K562 (cell line): ENCODE data around the gene PTK7. TPM values are rescaled to one million over a fixed set of nuclear protein-coding genes. Genes with fewer than 3 reads are reported as not detected.

Experiments used
- CREM ChIP-seq: IDR thresholded peaks from 2 replicates; pipeline ENCODE4 v1.6.1; 2014; ENCODE audit warnings: antibody characterized with exemption, low read depth
- HCFC1 ChIP-seq: IDR thresholded peaks from 2 replicates; pipeline ENCODE4 v1.6.1; 2012; ENCODE audit warnings: low read depth, low read length, improper control_type of control experiment
- KAT7 ChIP-seq: sonication (generic); formaldehyde crosslinking; IDR thresholded peaks from 2 replicates; pipeline ENCODE4 v1.8.0; 2022; ENCODE audit warnings: missing genetic modification reagents, mild to moderate bottlenecking, borderline replicate concordance
- MCM5 ChIP-seq: fragments of 450-650 bp; IDR thresholded peaks from 2 replicates; pipeline ENCODE4 v1.6.1; 2016; ENCODE audit warnings: low read depth
- MYC ChIP-seq, 2 experiments: fragments of 250-450 bp in 1 of 2; sonication (Bioruptor Pico) in 1 of 2; IDR thresholded peaks; 2 replicates each; pipeline versions ENCODE4 v1.5.1 to v1.6.1; 2012 to 2021; ENCODE audit warnings: low read depth in 2 of 2, borderline replicate concordance in 1 of 2, improper control_type of control experiment in 1 of 2, low read length in 1 of 2, mild to moderate bottlenecking in 1 of 2, moderate library complexity in 1 of 2
- NFIC ChIP-seq: fragments of 450-650 bp; IDR thresholded peaks from 2 replicates; pipeline ENCODE4 v1.6.1; 2017; ENCODE audit warnings: mild to moderate bottlenecking, inconsistent platforms
- POLR2B ChIP-seq: fragments of 450-650 bp; IDR thresholded peaks from 2 replicates; pipeline ENCODE4 v1.6.1; 2018; ENCODE audit warnings: low read depth; ENCODE audit not compliant: partially characterized antibody
- PPARD ChIP-seq: fragments of 250-450 bp; sonication (Bioruptor Pico); IDR thresholded peaks from 2 replicates; pipeline ENCODE4 v1.8.0; 2022; ENCODE audit warnings: inconsistent platforms, mild to moderate bottlenecking, moderate library complexity
- RNF2 ChIP-seq: sonication (generic); IDR thresholded peaks from 2 replicates; pipeline ENCODE4 v1.6.1; 2016
- SMAD3 ChIP-seq: fragments of 450-650 bp; formaldehyde crosslinking; conservative IDR thresholded peaks from 2 replicates; pipeline ENCODE4 v1.4.0; 2020; ENCODE audit warnings: mild to moderate bottlenecking
- SMARCE1 ChIP-seq: fragments of 450-650 bp; IDR thresholded peaks from 2 replicates; pipeline ENCODE4 v1.7.1; 2016; ENCODE audit warnings: mild to moderate bottlenecking
- TAF9B ChIP-seq: fragments of 450-650 bp; IDR thresholded peaks from 2 replicates; pipeline ENCODE4 v1.6.1; 2018; ENCODE audit warnings: mild to moderate bottlenecking; ENCODE audit not compliant: partially characterized antibody
- TBP ChIP-seq: optimal IDR thresholded peaks from 2 replicates; pipeline ENCODE3; 2011; ENCODE audit warnings: low read depth, low read length, improper control_type of control experiment
- TCFL5 ChIP-seq: fragments of 250-450 bp; sonication (Bioruptor Pico); conservative IDR thresholded peaks from 2 replicates; pipeline ENCODE4 v1.6.1; 2021; ENCODE audit warnings: mild to moderate bottlenecking, moderate library complexity, matching md5 sums
- THRAP3 ChIP-seq: fragments of 450-650 bp; IDR thresholded peaks from 2 replicates; pipeline ENCODE4 v1.6.1; 2016; ENCODE audit warnings: mild to moderate bottlenecking, inconsistent platforms, borderline replicate concordance
- TOE1 ChIP-seq, 2 experiments: fragments of 450-650 bp in 1 of 2; sonication (generic) in 1 of 2; formaldehyde crosslinking in 1 of 2; IDR thresholded peaks; 2 replicates each; pipeline versions ENCODE4 v1.7.1 to v1.8.0; 2016 to 2022; ENCODE audit warnings: borderline replicate concordance in 2 of 2, mild to moderate bottlenecking in 2 of 2, antibody characterized with exemption in 1 of 2, inconsistent platforms in 1 of 2, low read depth in 1 of 2, missing genetic modification reagents in 1 of 2, moderate library complexity in 1 of 2
- XRCC4 ChIP-seq: IDR thresholded peaks from one replicate; pipeline ENCODE4 v1.6.1; 2011; ENCODE audit not compliant: insufficient read depth, insufficient read length; ENCODE audit errors: extremely low read depth
- ZBTB8A ChIP-seq: fragments of 450-650 bp; IDR thresholded peaks from 2 replicates; pipeline ENCODE4 v1.6.1; 2018; ENCODE audit warnings: mild to moderate bottlenecking, moderate library complexity; ENCODE audit not compliant: partially characterized antibody
- ZC3H11A ChIP-seq: IDR thresholded peaks from 2 replicates; pipeline ENCODE4 v1.6.1; 2012; ENCODE audit warnings: low read depth, low read length, improper control_type of control experiment
- ZNF354B ChIP-seq: fragments of 250-450 bp; sonication (Bioruptor Pico); IDR thresholded peaks from 2 replicates; pipeline ENCODE4 v1.4.0; 2020
- polyA plus RNA-seq, 8 experiments: library from polyadenylated mRNA; depleted of rRNA in 4 of 8; stranded (reverse) in 5 of 8; unstranded in 3 of 8; fragments of >200 nt; fragmentation: Nextera tagmentation in 2 of 8; fragmentation: Illumina TruSeq in 1 of 8; extraction: Ambion mirVana in 2 of 8; extraction: Trizol in 1 of 8; gene quantifications; 2 replicates each; pipeline versions ENCODE4 v1.2.1 to v1.2.3, GENCODE V29; 2011 to 2014; ENCODE audit warnings: inconsistent platforms in 1 of 8, missing spikeins in 1 of 8
- total RNA-seq, 7 experiments: library from RNA; depleted of rRNA in 6 of 7; stranded (reverse); fragments of >200 nt in 6 of 7; fragmentation: Illumina TruSeq in 2 of 7; extraction: Trizol in 2 of 7; gene quantifications; 2 replicates each; pipeline versions ENCODE4 v1.2.1 to v1.2.3, GENCODE V29; 2011 to 2021; ENCODE audit warnings: low replicate concordance in 1 of 7
- TF ChIP-seq, protein P1 (sequence below): fragments of 250-450 bp; sonication (Bioruptor Pico); IDR thresholded peaks from 2 replicates; pipeline ENCODE4 v1.8.0; 2022; ENCODE audit warnings: moderate library complexity, mild to moderate bottlenecking, inconsistent platforms
- TF ChIP-seq, protein P2 (sequence below): fragments of 450-650 bp; formaldehyde crosslinking; IDR thresholded peaks from 2 replicates; pipeline ENCODE4 v1.4.0; 2020; ENCODE audit warnings: mild to moderate bottlenecking
- TF ChIP-seq, protein P3 (sequence below), 2 experiments: IDR thresholded peaks; 2 replicates each; pipeline ENCODE4 v1.6.1; 2011; ENCODE audit warnings: borderline replicate concordance in 1 of 2, control low read depth in 1 of 2, low read depth in 1 of 2, low read length in 1 of 2, mild to moderate bottlenecking in 1 of 2, mixed read lengths in 1 of 2, moderate library complexity in 1 of 2; ENCODE audit not compliant: insufficient read depth in 1 of 2, insufficient read length in 1 of 2, poor library complexity in 1 of 2, severe bottlenecking in 1 of 2; ENCODE audit errors: extremely low read depth in 1 of 2
- TF ChIP-seq, protein P4 (sequence below): sonication (generic); IDR thresholded peaks from 2 replicates; pipeline ENCODE4 v1.6.1; 2016

Gene PTK7
- total and polyA plus RNA-seq, 9 of the 15 experiments (the other 6 are each of a cell fraction or from before 2014, with no cell fraction given), result 0.20 to 6.8 (median 4.2) TPM

DNA sequence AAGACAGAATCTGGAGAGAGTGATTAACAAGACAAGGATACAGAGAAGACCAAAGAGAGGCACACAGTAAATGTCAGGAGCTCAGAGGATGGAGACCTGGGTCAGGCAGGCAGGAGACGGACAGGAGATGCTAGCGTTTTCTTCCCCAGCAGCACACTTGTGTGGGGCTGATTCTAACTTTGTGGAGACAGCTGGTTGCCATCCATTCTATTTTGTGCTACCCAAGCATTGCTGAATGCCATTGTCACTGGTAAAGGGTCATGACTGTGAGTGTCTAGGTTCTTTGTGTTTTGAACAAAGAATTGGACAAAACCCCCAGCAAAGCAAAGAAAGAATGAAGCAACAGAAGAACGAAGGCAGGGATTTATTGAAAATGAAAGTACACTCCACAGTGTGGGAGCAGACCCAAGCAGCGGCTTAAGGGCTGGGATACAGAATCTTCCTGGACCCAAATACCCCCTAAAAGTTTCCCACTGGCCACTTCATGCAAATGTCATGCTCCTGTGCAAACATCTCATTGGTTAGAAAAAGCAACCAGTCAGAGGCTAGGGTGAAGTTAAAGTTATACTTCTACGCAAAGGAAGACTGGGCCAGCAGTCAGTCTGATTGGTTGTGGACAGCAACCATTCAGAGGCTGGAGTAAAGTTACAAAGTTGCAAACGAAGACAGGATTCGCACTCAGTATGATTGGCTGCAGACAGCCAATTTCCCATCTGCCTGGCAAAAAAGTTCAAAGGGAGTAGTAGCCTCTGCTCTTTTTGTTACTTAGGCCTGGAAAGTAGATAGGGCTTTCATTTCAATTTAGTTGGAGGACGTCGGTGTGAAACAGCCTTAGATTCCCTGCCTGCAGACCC, 17.5 kb downstream of the PTK7 start (continued):
- TF ChIP-seq, protein P1, sequence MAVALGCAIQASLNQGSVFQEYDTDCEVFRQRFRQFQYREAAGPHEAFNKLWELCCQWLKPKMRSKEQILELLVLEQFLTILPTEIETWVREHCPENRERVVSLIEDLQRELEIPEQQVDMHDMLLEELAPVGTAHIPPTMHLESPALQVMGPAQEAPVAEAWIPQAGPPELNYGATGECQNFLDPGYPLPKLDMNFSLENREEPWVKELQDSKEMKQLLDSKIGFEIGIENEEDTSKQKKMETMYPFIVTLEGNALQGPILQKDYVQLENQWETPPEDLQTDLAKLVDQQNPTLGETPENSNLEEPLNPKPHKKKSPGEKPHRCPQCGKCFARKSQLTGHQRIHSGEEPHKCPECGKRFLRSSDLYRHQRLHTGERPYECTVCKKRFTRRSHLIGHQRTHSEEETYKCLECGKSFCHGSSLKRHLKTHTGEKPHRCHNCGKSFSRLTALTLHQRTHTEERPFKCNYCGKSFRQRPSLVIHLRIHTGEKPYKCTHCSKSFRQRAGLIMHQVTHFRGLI (CRISPR knock-in tag), result no peak
- TF ChIP-seq POLR2B (no peak), MYC (IDR thresholded peaks at IDR 0.05; ENCODE audit: low read depth, low read length) (no peak), MYC (CRISPR knock-in tag; IDR thresholded peaks at IDR 0.05; ENCODE audit: borderline replicate concordance, low read depth) (no peak), NFIC (no peak), MCM5 (no peak), HCFC1 (no peak), CREM (0 out of 2 replicates have a peak, but pooled peaks have one; percentile 11), ZC3H11A (no peak), SMAD3 (CRISPR knock-in tag) (no peak), THRAP3 (no peak), KAT7 (CRISPR knock-in tag) (no peak), TBP (peak; percentile 45), RNF2 (no peak), ZNF354B (CRISPR knock-in tag) (no peak), ZBTB8A (no peak), SMARCE1 (no peak), PPARD (CRISPR knock-in tag) (no peak), TAF9B (no peak), TCFL5 (no peak), XRCC4 (no peak), TOE1 (IDR thresholded peaks at IDR 0.05; ENCODE audit: borderline replicate concordance) (no peak), TOE1 (CRISPR knock-in tag; IDR thresholded peaks at IDR 0.05; ENCODE audit: borderline replicate concordance, low read depth) (no peak)
- TF ChIP-seq, protein P2, sequence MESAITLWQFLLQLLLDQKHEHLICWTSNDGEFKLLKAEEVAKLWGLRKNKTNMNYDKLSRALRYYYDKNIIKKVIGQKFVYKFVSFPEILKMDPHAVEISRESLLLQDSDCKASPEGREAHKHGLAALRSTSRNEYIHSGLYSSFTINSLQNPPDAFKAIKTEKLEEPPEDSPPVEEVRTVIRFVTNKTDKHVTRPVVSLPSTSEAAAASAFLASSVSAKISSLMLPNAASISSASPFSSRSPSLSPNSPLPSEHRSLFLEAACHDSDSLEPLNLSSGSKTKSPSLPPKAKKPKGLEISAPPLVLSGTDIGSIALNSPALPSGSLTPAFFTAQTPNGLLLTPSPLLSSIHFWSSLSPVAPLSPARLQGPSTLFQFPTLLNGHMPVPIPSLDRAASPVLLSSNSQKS (CRISPR knock-in tag), result no peak
- TF ChIP-seq, protein P3, sequence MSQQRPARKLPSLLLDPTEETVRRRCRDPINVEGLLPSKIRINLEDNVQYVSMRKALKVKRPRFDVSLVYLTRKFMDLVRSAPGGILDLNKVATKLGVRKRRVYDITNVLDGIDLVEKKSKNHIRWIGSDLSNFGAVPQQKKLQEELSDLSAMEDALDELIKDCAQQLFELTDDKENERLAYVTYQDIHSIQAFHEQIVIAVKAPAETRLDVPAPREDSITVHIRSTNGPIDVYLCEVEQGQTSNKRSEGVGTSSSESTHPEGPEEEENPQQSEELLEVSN (IDR thresholded peaks at IDR 0.05; ENCODE audit: borderline replicate concordance in 1 of 2, extremely low read depth in 1 of 2, insufficient read depth in 1 of 2, insufficient read length in 1 of 2, low read depth in 1 of 2, low read length in 1 of 2, poor library complexity in 1 of 2, severe bottlenecking in 1 of 2), result peak in 1 of 2 experiments; percentile 14
- TF ChIP-seq, protein P4, sequence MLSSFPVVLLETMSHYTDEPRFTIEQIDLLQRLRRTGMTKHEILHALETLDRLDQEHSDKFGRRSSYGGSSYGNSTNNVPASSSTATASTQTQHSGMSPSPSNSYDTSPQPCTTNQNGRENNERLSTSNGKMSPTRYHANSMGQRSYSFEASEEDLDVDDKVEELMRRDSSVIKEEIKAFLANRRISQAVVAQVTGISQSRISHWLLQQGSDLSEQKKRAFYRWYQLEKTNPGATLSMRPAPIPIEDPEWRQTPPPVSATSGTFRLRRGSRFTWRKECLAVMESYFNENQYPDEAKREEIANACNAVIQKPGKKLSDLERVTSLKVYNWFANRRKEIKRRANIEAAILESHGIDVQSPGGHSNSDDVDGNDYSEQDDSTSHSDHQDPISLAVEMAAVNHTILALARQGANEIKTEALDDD, result peak; percentile 55
